GM12878 (cell line): ENCODE results near the gene POMT2.

Experiments
- CHD2 ChIP-seq: IDR thresholded peaks from 2 replicates; pipeline ENCODE4 v1.6.1; 2011; ENCODE audit warnings: low read depth, low read length, improper control_type of control experiment, borderline replicate concordance
- CTCF ChIP-seq, 3 experiments: IDR thresholded peaks in 2 of 3; conservative IDR thresholded peaks in 1 of 3; 2 replicates each; pipeline ENCODE4 v1.5.1; 2011; ENCODE audit warnings: low read depth in 3 of 3, low read length in 3 of 3, mild to moderate bottlenecking in 3 of 3, control low read depth in 2 of 3, moderate library complexity in 2 of 3, inconsistent platforms in 1 of 3, mixed read lengths in 1 of 3; ENCODE audit not compliant: control insufficient read depth in 2 of 3, insufficient read depth in 1 of 3; ENCODE audit errors: extremely low read depth in 1 of 3
- CUX1 ChIP-seq: IDR thresholded peaks from 2 replicates; pipeline ENCODE4 v1.6.1; 2012; ENCODE audit warnings: improper control_type of control experiment, low read depth, low read length; ENCODE audit not compliant: insufficient replicate concordance
- EP300 ChIP-seq, 2 experiments: fragments of 150-350 bp in 1 of 2; IDR thresholded peaks; 2 replicates each; pipeline ENCODE4 v1.6.1; 2011 to 2012; ENCODE audit warnings: low read depth in 2 of 2, low read length in 2 of 2, borderline replicate concordance in 1 of 2, improper control_type of control experiment in 1 of 2, inconsistent platforms in 1 of 2; ENCODE audit not compliant: control insufficient read depth in 1 of 2
- HDAC6 ChIP-seq: fragments of 200-600 bp; sonication (generic); IDR thresholded peaks from one replicate; pipeline ENCODE4 v1.8.0; 2017; ENCODE audit warnings: antibody characterized with exemption; ENCODE audit not compliant: unreplicated experiment
- MXI1 ChIP-seq: fragments of 150-350 bp; IDR thresholded peaks from 2 replicates; pipeline ENCODE4 v1.6.1; 2011; ENCODE audit warnings: low read depth, mild to moderate bottlenecking, inconsistent platforms, low read length, improper control_type of control experiment
- NBN ChIP-seq: fragments of 450-650 bp; IDR thresholded peaks from 2 replicates; pipeline ENCODE4 v1.6.1; 2016
- PML ChIP-seq: IDR thresholded peaks from 2 replicates; pipeline ENCODE4 v1.6.1; 2012; ENCODE audit warnings: low read length, inconsistent platforms
- POLR2A ChIP-seq: IDR thresholded peaks from 2 replicates; pipeline ENCODE4 v1.6.1; 2011; ENCODE audit warnings: low read depth, mild to moderate bottlenecking, low read length
- REST ChIP-seq: IDR thresholded peaks from 2 replicates; pipeline ENCODE4 v1.6.1; 2012; ENCODE audit warnings: mild to moderate bottlenecking, low read depth, low read length
- RFX5 ChIP-seq: IDR thresholded peaks from 2 replicates; pipeline ENCODE4 v1.6.1; 2011; ENCODE audit warnings: low read depth, low read length, improper control_type of control experiment
- SPI1 ChIP-seq: IDR thresholded peaks from 2 replicates; pipeline ENCODE4 v1.6.1; 2011; ENCODE audit warnings: low read depth, mild to moderate bottlenecking, low read length, moderate library complexity, borderline replicate concordance; ENCODE audit not compliant: insufficient read depth
- TAF1 ChIP-seq: IDR thresholded peaks from 2 replicates; pipeline ENCODE4 v1.6.1; 2011; ENCODE audit warnings: mild to moderate bottlenecking, low read depth, low read length, borderline replicate concordance

DNA sequence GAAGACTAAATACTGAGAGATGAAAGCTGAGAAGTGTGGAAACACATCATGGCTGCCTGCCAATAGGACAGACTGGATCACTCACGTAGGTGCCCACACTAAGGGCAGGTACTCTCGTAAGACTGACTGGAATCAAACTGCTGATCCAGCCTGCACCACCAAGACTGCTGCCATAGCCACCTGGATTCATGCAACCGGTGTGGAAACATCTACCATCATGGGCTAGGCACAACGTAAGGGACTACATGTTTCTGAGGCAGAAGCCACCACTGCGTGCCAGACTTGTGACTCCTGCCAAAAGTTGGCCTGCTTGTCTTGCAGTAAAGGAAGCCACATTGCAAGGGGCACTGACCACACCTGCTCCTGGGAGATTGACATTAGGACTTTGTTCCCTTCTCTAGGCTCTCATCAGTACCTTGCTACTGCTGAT lies 3.8 kb downstream of the POMT2 start:
- TF ChIP-seq CTCF (IDR thresholded peaks at IDR 0.05 in 2 of 3, conservative IDR thresholded peaks at IDR 0.05 in 1 of 3; ENCODE audit: control insufficient read depth in 2 of 3, extremely low read depth in 1 of 3, insufficient read depth in 1 of 3, low read depth in 3 of 3, low read length in 3 of 3) (no peak), REST (no peak), RFX5 (no peak), PML (no peak), HDAC6 (no peak), SPI1 (no peak), MXI1 (no peak), POLR2A (no peak), CHD2 (no peak), EP300 (IDR thresholded peaks at IDR 0.05; ENCODE audit: borderline replicate concordance in 1 of 2, control insufficient read depth in 1 of 2, low read depth in 2 of 2, low read length in 2 of 2) (no peak), NBN (no peak), TAF1 (no peak), CUX1 (no peak)
